Right lobe of liver (tissue), 6 donors: ENCODE data around the gene DDX55. TPM values are rescaled to one million over a fixed set of nuclear protein-coding genes. Genes with fewer than 3 reads are reported as not detected.
"Not testable (repeated sequence)": the region's sequence is repeated elsewhere in the genome, so short reads cannot be mapped to it uniquely, and the experiment has no call there.

Experiments
- ATAC-seq, 4 donors: fragments of 200-7000 bp; cut with Tn5 transposase; one replicate each; pipeline ENCODE4 v1.9.1; 2020; ENCODE audit warnings: mild to moderate bottlenecking in 4 of 4, moderate library complexity in 4 of 4
- DNase-seq, 3 donors: peaks; one replicate each; pipeline ENCODE4 v3.0.0-alpha.2; 2020
- H3K27ac ChIP-seq, 3 donors: fragments of 200-600 bp; one replicate each; pipeline ENCODE4 v1.8.0; 2022
- H3K27me3 ChIP-seq, 2 donors: fragments of 200-600 bp; one replicate each; pipeline ENCODE4 v1.8.0; 2022
- H3K36me3 ChIP-seq, 4 donors: fragments of 200-600 bp; sonication (generic) in 1 of 4; one replicate each; pipeline versions ENCODE4 v1.5.1 to v1.8.0; 2017 to 2022; ENCODE audit warnings: control low read depth in 1 of 4
- H3K4me1 ChIP-seq, 4 donors: fragments of 200-600 bp; sonication (generic) in 1 of 4; one replicate each; pipeline versions ENCODE4 v1.5.1 to v1.8.0; 2017 to 2022; ENCODE audit warnings: control low read depth in 1 of 4
- H3K4me3 ChIP-seq, 3 donors: fragments of 200-600 bp; one replicate each; pipeline ENCODE4 v1.8.0; 2022
- H3K9me3 ChIP-seq, 4 donors: fragments of 200-600 bp; sonication (generic) in 1 of 4; one replicate each; pipeline versions ENCODE4 v1.5.1 to v1.8.0; 2017 to 2022; ENCODE audit warnings: control low read depth in 1 of 4
- CTCF ChIP-seq, 4 donors: fragments of 200-600 bp in 3 of 4; fragments of 450-650 bp in 1 of 4; IDR thresholded peaks; one replicate each; pipeline versions ENCODE4 v1.5.1 to v1.8.0; 2016 to 2022; ENCODE audit warnings: antibody characterized with exemption in 4 of 4, mild to moderate bottlenecking in 2 of 4
- POLR2A ChIP-seq: fragments of 450-650 bp; IDR thresholded peaks from one replicate; pipeline ENCODE4 v1.6.1; 2017; ENCODE audit warnings: antibody characterized with exemption, mild to moderate bottlenecking
- WGBS: methylation state at CpG from one replicate; pipeline ENCODE4 v1.1.6; 2018; ENCODE audit warnings: low coverage, low lambda C conversion rate; ENCODE audit not compliant: insufficient coverage; ENCODE audit errors: missing lambda C conversion rate; 5-methylcytosine and 5-hydroxymethylcytosine counted together
- intact Hi-C, 2 donors: fragments of 100-400 bp; cut with DNase I; formaldehyde crosslinking; loops; one replicate each; pipeline versions ENCODE4 v1.11.2 to v1.14.1; 2022
- total RNA-seq, 6 experiments: library from RNA; depleted of rRNA in 2 of 6; stranded (reverse); fragments of >200 nt in 2 of 6; fragmentation: NEBNext Ultra II Directional in 3 of 6; extraction: Animal tissue kit (Norgen Biotek cat#: 25700) in 3 of 6; gene quantifications; one replicate each; pipeline versions ENCODE4 v1.1.0 to v1.2.4, GENCODE V29; 2016 to 2023
- donor health status: DM: no; HTN: yes; CAD: no.
- donor health status: DM: no; HTN: no; CAD: no.
- donor health status: DM: no; HTN: no; CAD: no.
- donor health status: DM: no; HTN: yes; CAD: no.
- donor health status: DM: no; HTN: yes; CAD: no.

The DDX55 gene
- total RNA-seq, 6 experiments from 2014 or later = 6.4 to 33.3 (median 10.5) TPM

DNA sequence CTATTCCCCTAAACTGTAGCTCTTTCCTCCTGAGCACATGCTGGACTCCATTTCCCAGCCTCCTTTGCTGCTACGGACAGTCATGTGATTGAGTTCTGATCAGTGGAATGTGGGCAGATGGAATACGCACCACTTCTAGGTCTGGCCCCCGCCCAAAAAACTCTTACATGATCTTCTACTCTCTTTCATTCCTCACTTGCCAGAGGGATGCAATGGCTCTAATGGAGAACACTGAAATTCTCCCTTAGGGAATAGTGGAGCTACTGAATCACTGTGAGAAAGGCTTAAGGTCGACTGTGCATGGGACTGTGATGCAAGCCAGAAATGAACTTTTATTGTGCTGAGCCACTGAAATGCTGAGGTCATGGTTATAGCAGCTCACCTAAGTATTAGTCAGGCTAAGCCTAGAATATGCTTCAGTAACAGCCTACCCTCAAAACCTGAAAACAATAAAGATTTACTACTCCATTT lies 30.5 kb upstream of the DDX55 start:
- no peak overlapping the region for H3K27ac ChIP-seq
- no peaks in the 10 kb centered on the region for H3K36me3 ChIP-seq
- no peaks in the 10 kb centered on the region for H3K9me3 ChIP-seq
- whole genome bisulfite sequencing = 28% methylated on average over 3 of the region's 4 CpGs
- intact Hi-C loops = no loop called here
- no peaks in the 10 kb centered on the region for H3K27me3 ChIP-seq
- TF ChIP-seq CTCF (IDR thresholded peaks at IDR 0.05) (no peak), POLR2A (no peak)
- DNase-seq (no peak), ATAC-seq (peak; percentile 52 to 75 (median 68))
- H3K4me3 ChIP-seq = no peak overlapping the region
- no peaks in the 10 kb centered on the region for H3K4me1 ChIP-seq

DNA sequence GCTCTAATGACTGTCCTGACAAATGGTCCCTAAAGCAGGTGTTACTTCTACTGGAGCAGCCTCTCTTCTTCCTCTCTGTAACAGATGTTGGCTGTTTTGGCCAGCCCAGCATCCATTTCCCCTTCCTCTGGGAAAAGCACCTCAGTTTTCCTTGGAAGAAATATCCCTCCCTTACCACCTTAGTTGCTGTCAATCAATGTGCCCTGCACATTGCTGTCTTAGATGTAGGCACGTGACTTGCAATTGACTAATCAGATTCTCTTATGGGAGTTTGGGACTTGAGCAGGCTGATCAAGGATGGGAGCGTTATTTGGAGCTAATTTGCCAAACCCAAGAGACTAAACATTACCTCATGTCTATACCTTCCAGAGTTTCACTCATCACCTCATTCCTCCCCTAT lies 29.5 kb upstream of the DDX55 start:
- Histone ChIP-seq H3K27ac (no peak overlapping the region), H3K4me1 (no peaks in the 10 kb centered on the region), H3K27me3 (no peaks in the 10 kb centered on the region), H3K9me3 (no peaks in the 10 kb centered on the region), H3K36me3 (no peaks in the 10 kb centered on the region), H3K4me3 (no peak overlapping the region)
- WGBS = 75% methylated on average over 2 of the region's 2 CpGs
- DNase-seq = no peak
- ATAC-seq = no peak
- no peak for TF ChIP-seq CTCF (IDR thresholded peaks at IDR 0.05)
- TF ChIP-seq POLR2A = no peak
- intact Hi-C loops = no loop called here

- no peaks in the 10 kb centered on the region for H3K4me1 ChIP-seq
- H3K9me3 ChIP-seq = no peaks in the 10 kb centered on the region
- 30% methylated on average over 4 of the region's 4 CpGs for WGBS
- ATAC-seq (no peak), DNase-seq (no peak)
- TF ChIP-seq CTCF (IDR thresholded peaks at IDR 0.05) (no peak), POLR2A (no peak)
- H3K27me3 ChIP-seq = no peaks in the 10 kb centered on the region
- no peaks in the 10 kb centered on the region for H3K36me3 ChIP-seq
- H3K27ac ChIP-seq = no peak overlapping the region
- H3K4me3 ChIP-seq = no peak overlapping the region
- intact Hi-C loops = no loop called here
Observed at GRCh38 chr12:123573870-123574269, 28.0 kb upstream of the DDX55 start.

DNA sequence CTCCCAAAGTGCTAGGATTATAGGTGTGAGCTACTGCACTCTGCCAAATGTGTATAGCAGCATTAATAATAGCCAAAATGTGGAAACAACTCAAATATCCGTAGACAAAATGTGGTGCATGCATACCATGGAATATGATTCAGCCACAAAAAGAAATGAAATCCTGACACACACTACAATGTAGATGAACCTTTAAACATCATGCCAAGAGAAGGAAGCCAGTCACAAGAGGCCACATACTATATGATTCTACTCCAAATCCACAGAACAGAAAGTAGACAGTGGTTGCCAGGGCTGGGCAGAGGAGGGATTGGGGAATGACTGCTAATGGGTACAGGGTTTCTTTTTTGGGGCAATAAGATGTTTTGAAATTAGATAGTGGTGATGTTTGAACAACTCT lies 25.3 kb upstream of the DDX55 start:
- Histone ChIP-seq H3K27me3 (no peaks in the 10 kb centered on the region), H3K36me3 (no peaks in the 10 kb centered on the region), H3K9me3 (no peaks in the 10 kb centered on the region), H3K4me3 (no peak overlapping the region), H3K4me1 (no peaks in the 10 kb centered on the region), H3K27ac (no peak overlapping the region)
- no peak for DNase-seq
- WGBS = 100% methylated on average over 1 of the region's 1 CpG
- no peak for ATAC-seq
- intact Hi-C loops = no loop called here
- TF ChIP-seq CTCF (IDR thresholded peaks at IDR 0.05) = no peak
- no peak for TF ChIP-seq POLR2A

DNA sequence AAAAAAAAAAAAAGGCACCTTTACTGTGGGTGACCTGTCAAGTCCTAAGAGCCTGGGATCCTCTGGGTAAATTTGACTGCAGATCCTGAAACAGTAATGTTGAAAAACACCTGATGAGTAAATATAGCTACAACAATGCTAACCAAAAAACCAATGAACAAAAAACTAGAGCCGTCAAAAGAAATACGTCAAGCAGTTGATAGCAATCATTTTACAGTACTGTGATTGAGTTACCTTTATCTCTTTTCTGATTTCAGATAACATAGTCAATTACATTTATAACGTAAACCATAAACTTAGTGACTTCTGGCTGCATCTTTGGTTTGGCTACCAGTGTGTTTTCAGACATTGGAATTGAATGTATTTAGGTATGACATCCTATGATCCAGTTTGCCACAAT lies 23.7 kb upstream of the DDX55 start:
- no peaks in the 10 kb centered on the region for H3K27me3 ChIP-seq
- no peak for DNase-seq
- no peak overlapping the region for H3K4me3 ChIP-seq
- ATAC-seq = no peak
- peaks cover 0 to 12% (median 5%) of the 10 kb centered on the region in 4 donors for H3K4me1 ChIP-seq
- no peak for TF ChIP-seq CTCF (IDR thresholded peaks at IDR 0.05)
- no peak for TF ChIP-seq POLR2A
- intact Hi-C loops = no loop called here
- WGBS = 98% methylated on average over 3 of the region's 3 CpGs
- no peaks in the 10 kb centered on the region for H3K36me3 ChIP-seq
- H3K27ac ChIP-seq = no peak overlapping the region
- no peaks in the 10 kb centered on the region for H3K9me3 ChIP-seq

DNA sequence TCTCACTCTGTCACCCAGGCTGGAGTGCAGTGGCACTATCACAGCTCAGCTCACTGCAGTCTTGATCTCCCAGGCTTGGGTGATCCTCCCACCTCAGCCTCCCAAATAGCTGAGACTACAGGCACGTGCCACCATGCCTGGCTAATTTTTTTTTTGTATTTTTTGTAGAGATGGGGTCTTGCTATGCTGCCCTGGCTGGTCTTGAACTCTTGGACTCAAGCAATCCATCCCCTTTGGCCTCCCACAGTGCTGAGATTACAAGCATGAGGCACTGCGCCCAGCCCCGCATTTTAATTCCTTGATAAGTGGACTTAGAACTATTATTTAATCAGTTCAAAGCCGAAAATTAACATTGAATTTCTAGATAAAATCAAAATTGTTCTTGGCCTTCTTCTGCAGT lies 23.1 kb upstream of the DDX55 start:
- H3K27ac ChIP-seq, H3K9me3 ChIP-seq, DNase-seq, intact Hi-C loops, H3K4me3 ChIP-seq, H3K36me3 ChIP-seq, ATAC-seq, H3K27me3 ChIP-seq: not testable (repeated sequence)
- 86% methylated on average over 4 of the region's 4 CpGs for WGBS
- peaks cover 0 to 12% (median 5%) of the 10 kb centered on the region in 4 donors for H3K4me1 ChIP-seq
